ENCODE results near the gene SECISBP2L.

SECISBP2L gene, protein sequence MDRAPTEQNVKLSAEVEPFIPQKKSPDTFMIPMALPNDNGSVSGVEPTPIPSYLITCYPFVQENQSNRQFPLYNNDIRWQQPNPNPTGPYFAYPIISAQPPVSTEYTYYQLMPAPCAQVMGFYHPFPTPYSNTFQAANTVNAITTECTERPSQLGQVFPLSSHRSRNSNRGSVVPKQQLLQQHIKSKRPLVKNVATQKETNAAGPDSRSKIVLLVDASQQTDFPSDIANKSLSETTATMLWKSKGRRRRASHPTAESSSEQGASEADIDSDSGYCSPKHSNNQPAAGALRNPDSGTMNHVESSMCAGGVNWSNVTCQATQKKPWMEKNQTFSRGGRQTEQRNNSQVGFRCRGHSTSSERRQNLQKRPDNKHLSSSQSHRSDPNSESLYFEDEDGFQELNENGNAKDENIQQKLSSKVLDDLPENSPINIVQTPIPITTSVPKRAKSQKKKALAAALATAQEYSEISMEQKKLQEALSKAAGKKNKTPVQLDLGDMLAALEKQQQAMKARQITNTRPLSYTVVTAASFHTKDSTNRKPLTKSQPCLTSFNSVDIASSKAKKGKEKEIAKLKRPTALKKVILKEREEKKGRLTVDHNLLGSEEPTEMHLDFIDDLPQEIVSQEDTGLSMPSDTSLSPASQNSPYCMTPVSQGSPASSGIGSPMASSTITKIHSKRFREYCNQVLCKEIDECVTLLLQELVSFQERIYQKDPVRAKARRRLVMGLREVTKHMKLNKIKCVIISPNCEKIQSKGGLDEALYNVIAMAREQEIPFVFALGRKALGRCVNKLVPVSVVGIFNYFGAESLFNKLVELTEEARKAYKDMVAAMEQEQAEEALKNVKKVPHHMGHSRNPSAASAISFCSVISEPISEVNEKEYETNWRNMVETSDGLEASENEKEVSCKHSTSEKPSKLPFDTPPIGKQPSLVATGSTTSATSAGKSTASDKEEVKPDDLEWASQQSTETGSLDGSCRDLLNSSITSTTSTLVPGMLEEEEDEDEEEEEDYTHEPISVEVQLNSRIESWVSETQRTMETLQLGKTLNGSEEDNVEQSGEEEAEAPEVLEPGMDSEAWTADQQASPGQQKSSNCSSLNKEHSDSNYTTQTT

GRCh38 chr15:49046220-49047102 is at the start of gene SECISBP2L:
Gene SECISBP2L, minus strand, starts transcription at chr15:49046446. Its CDS starts 147 bp downstream, at chr15:49046299.
- TF ChIP-seq, protein P1, sequence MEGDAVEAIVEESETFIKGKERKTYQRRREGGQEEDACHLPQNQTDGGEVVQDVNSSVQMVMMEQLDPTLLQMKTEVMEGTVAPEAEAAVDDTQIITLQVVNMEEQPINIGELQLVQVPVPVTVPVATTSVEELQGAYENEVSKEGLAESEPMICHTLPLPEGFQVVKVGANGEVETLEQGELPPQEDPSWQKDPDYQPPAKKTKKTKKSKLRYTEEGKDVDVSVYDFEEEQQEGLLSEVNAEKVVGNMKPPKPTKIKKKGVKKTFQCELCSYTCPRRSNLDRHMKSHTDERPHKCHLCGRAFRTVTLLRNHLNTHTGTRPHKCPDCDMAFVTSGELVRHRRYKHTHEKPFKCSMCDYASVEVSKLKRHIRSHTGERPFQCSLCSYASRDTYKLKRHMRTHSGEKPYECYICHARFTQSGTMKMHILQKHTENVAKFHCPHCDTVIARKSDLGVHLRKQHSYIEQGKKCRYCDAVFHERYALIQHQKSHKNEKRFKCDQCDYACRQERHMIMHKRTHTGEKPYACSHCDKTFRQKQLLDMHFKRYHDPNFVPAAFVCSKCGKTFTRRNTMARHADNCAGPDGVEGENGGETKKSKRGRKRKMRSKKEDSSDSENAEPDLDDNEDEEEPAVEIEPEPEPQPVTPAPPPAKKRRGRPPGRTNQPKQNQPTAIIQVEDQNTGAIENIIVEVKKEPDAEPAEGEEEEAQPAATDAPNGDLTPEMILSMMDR (IDR thresholded peaks at IDR 0.05; ENCODE audit: extremely low read depth, missing control alignments) = peak; percentile 48
- DNase-seq (ENCODE audit: low spot score) = peak; percentile 94

- no peak for DNase-seq (ENCODE audit: low spot score)
These were observed 48.7 kb upstream of the SECISBP2L start for GRCh38 chr15:49094923-49095322.

GRCh38 chr15:49093252-49094105 is 47.2 kb upstream of the SECISBP2L start:
- TF ChIP-seq, protein P1 (IDR thresholded peaks at IDR 0.05; ENCODE audit: extremely low read depth, missing control alignments) = no peak

More at GRCh38 chr15:49094923-49095322, 48.7 kb upstream of the SECISBP2L start:
- TF ChIP-seq, protein P1 (IDR thresholded peaks at IDR 0.05; ENCODE audit: extremely low read depth, missing control alignments) = no peak

GRCh38 chr15:49088996-49089395 is 42.8 kb upstream of the SECISBP2L start:
- DNase-seq (ENCODE audit: low spot score) = no peak

More at GRCh38 chr15:49093252-49094105, 47.2 kb upstream of the SECISBP2L start:
- DNase-seq (ENCODE audit: low spot score) = no peak

DNA sequence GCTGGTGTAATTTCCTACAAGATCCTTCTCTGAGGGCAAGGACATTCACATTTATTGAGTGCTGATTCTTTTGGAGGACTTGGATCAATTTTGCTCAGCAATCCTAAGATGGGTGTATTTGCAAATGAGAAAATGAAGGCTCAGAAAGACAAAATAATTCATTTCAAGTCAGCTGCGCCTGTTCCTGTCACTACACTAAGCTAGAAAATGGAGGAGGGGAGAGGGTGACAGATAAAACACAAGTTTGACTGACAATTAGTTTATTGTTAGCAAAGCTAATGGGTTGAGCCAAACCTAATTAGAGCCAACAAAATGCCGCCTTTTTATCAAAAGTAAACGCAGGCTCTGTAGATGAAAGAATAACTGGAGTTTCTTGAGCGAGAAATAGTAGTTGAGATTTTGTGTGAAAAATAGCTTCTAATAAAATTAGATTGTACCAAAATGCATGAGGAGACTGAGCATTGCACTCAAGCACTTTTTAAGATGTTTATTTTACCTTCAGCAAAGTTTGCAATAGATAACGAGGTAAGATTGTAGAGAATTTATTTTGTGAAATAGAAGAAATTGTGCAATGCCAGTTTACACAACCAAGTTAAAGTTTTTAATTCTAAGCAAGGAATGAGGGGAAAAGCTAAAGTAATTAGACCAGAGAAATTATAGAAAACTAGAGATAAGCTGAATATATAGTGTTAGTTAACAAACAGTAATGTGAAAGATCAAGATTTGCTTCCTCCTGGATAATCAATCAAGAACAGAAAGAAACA is 39.6 kb upstream of the SECISBP2L start:
- no peak for DNase-seq (ENCODE audit: low spot score)
- TF ChIP-seq, protein P1 (IDR thresholded peaks at IDR 0.05; ENCODE audit: extremely low read depth, missing control alignments) = no peak

More at GRCh38 chr15:49088996-49089395, 42.8 kb upstream of the SECISBP2L start:
- TF ChIP-seq, protein P1 (IDR thresholded peaks at IDR 0.05; ENCODE audit: extremely low read depth, missing control alignments) = no peak

All from GM20000 (cell line).